Progenitor cell of endocrine pancreas (in vitro differentiated cells): ENCODE results near the gene MAML3. TPM values are rescaled to one million over a fixed set of nuclear protein-coding genes. Genes with fewer than 3 reads are reported as not detected.

Source experiments
- DNase-seq: peaks from one replicate; pipeline ENCODE4 v3.0.0; 2021; ENCODE audit warnings: low spot score; ENCODE audit not compliant: unreplicated experiment
- H3K27ac Mint-ChIP-seq: 2 replicates; pipeline ENCODE4 v1.8.0; 2021; ENCODE audit warnings: mild to moderate bottlenecking, moderate library complexity, mixed read lengths
- H3K27me3 Mint-ChIP-seq: 2 replicates; pipeline ENCODE4 v1.8.0; 2021; ENCODE audit warnings: mixed read lengths
- H3K36me3 Mint-ChIP-seq: 2 replicates; pipeline ENCODE4 v1.8.0; 2022; ENCODE audit warnings: mixed read lengths; ENCODE audit not compliant: insufficient read depth
- H3K4me1 Mint-ChIP-seq: 2 replicates; pipeline ENCODE4 v1.8.0; 2021; ENCODE audit warnings: low read depth, mixed read lengths
- H3K4me3 Mint-ChIP-seq: 2 replicates; pipeline ENCODE4 v1.8.0; 2021; ENCODE audit warnings: low read depth, mild to moderate bottlenecking, moderate library complexity, mixed read lengths
- H3K9me3 Mint-ChIP-seq: 2 replicates; pipeline ENCODE4 v1.8.0; 2021; ENCODE audit warnings: low read depth, mixed read lengths
- CTCF ChIP-seq: fragments of 200-600 bp; sonication (generic); IDR thresholded peaks from one replicate; pipeline ENCODE4 v1.5.0; 2021; ENCODE audit warnings: antibody characterized with exemption, mild to moderate bottlenecking; ENCODE audit not compliant: unreplicated experiment
- total RNA-seq: library from RNA; stranded (reverse); gene quantifications from 2 replicates; pipeline ENCODE4 v1.2.1, GENCODE V29; 2021

Gene MAML3
- total RNA-seq, 1 donor from 2014 or later, result 48.5 TPM

- Mint-ChIP-seq H3K36me3 (peaks cover 62% of the 10 kb centered on the region), H3K27me3 (no peaks in the 10 kb centered on the region)
Observed at GRCh38 chr4:139676913-139677585, 476.9 kb downstream of the MAML3 start.

GRCh38 chr4:139676365-139676764, 477.6 kb downstream of the MAML3 start:
- peaks cover 38% of the 10 kb centered on the region for H3K4me1 Mint-ChIP-seq
- no peak for TF ChIP-seq CTCF
- H3K36me3 Mint-ChIP-seq, result peaks cover 60% of the 10 kb centered on the region
- H3K4me3 Mint-ChIP-seq, result peak overlapping the region; percentile 14
- DNase-seq, result no peak
- no peaks in the 10 kb centered on the region for H3K27me3 Mint-ChIP-seq
- peaks cover 20% of the 10 kb centered on the region for H3K9me3 Mint-ChIP-seq
- H3K27ac Mint-ChIP-seq, result no peak overlapping the region

More at GRCh38 chr4:139676913-139677585, 476.9 kb downstream of the MAML3 start:
- no peak for TF ChIP-seq CTCF
- peak overlapping the region; percentile 57 for H3K27ac Mint-ChIP-seq
- H3K4me1 Mint-ChIP-seq, result peaks cover 38% of the 10 kb centered on the region
- H3K4me3 Mint-ChIP-seq, result no peak overlapping the region
- peaks cover 20% of the 10 kb centered on the region for H3K9me3 Mint-ChIP-seq
- no peak for DNase-seq

GRCh38 chr4:139675651-139676050, 478.3 kb downstream of the MAML3 start:
- H3K36me3 Mint-ChIP-seq, result peaks cover 58% of the 10 kb centered on the region
- no peaks in the 10 kb centered on the region for H3K27me3 Mint-ChIP-seq
- peaks cover 20% of the 10 kb centered on the region for H3K9me3 Mint-ChIP-seq
- no peak overlapping the region for H3K4me3 Mint-ChIP-seq
- H3K4me1 Mint-ChIP-seq, result peaks cover 41% of the 10 kb centered on the region
- DNase-seq, result no peak
- H3K27ac Mint-ChIP-seq, result peak overlapping the region; percentile 53
- TF ChIP-seq CTCF, result no peak

- Mint-ChIP-seq H3K4me3 (no peak overlapping the region), H3K4me1 (peaks cover 47% of the 10 kb centered on the region), H3K9me3 (peaks cover 20% of the 10 kb centered on the region), H3K36me3 (peaks cover 52% of the 10 kb centered on the region), H3K27me3 (no peaks in the 10 kb centered on the region), H3K27ac (peak overlapping the region; percentile 53)
- TF ChIP-seq CTCF, result no peak
- no peak for DNase-seq
Observed at GRCh38 chr4:139674875-139675550, 479.0 kb downstream of the MAML3 start.

GRCh38 chr4:139672732-139673131, 481.3 kb downstream of the MAML3 start:
- H3K36me3 Mint-ChIP-seq, result peaks cover 31% of the 10 kb centered on the region
- peak overlapping the region; percentile 22 for H3K27ac Mint-ChIP-seq

More at GRCh38 chr4:139672732-139673131, 481.3 kb downstream of the MAML3 start:
- Mint-ChIP-seq H3K9me3 (peaks cover 6% of the 10 kb centered on the region), H3K4me3 (no peak overlapping the region), H3K4me1 (peaks cover 64% of the 10 kb centered on the region), H3K27me3 (no peaks in the 10 kb centered on the region)
- DNase-seq, result no peak
- TF ChIP-seq CTCF, result no peak
